ENCODE data around the gene CASP14. TPM values are rescaled to one million over a fixed set of nuclear protein-coding genes. Genes with fewer than 3 reads are reported as not detected.

The CASP14 gene
- total RNA-seq, result not detected in 2 replicates

GRCh38 chr19:15048885-15049541 lies at the start of gene CASP14:
TSS of gene CASP14 (plus strand) at chr19:15049480. CDS start at chr19:15052252, 2,772 bp downstream.

GRCh38 chr19:15081911-15082310 lies 32.6 kb downstream of the CASP14 start, which contains the start of gene OR1I1:
TSS of gene OR1I1 (plus strand) at chr19:15082211. CDS start at chr19:15087066, 4,855 bp downstream.

GRCh38 chr19:15107061-15108010 lies 58.1 kb downstream of the CASP14 start, which contains the start of gene SYDE1:
TSS of gene SYDE1 (plus strand) at chr19:15107401. CDS start at chr19:15107434, 33 bp downstream.

Other genes starting within 250 kb of the CASP14 start
- gene OR7A5, start 214.3 kb upstream of the CASP14 start, total RNA-seq, result not detected in 2 replicates
- gene OR7C1, start 214.3 kb upstream of the CASP14 start, total RNA-seq, result not detected in 2 replicates
- not detected in 2 replicates for gene OR7A10, start 200.6 kb upstream of the CASP14 start, total RNA-seq
- not detected in 2 replicates for gene OR7A17, start 163.3 kb upstream of the CASP14 start, total RNA-seq
- gene OR7C2, start 108.0 kb upstream of the CASP14 start, total RNA-seq, result not detected in 2 replicates
- not detected in 2 replicates for gene SLC1A6, start 69.6 kb upstream of the CASP14 start, total RNA-seq
- gene OR1I1, start 32.7 kb downstream of the CASP14 start, total RNA-seq, result not detected in 2 replicates
- gene SYDE1, start 57.9 kb downstream of the CASP14 start, total RNA-seq, result 23.5 and 30.1 TPM in 2 replicates
- gene NOTCH3, start 151.5 kb downstream of the CASP14 start, total RNA-seq, result 25.0 and 62.4 TPM in 2 replicates
- under 0.01 TPM in 1 of 2 replicates, not detected in the other for gene EPHX3, start 183.0 kb downstream of the CASP14 start, total RNA-seq